B cell (primary cell): Measurements from ENCODE around the gene EPHB6. TPM values are rescaled to one million over a fixed set of nuclear protein-coding genes. Genes with fewer than 3 reads are reported as not detected.

Experiments used
- ATAC-seq: fragments of 200-7000 bp; cut with Tn5 transposase; one replicate; pipeline ENCODE4 v1.10.0; 2021; ENCODE audit warnings: low read depth, mild to moderate bottlenecking, moderate number of reproducible peaks, moderate library complexity
- CTCF ChIA-PET: fragments of 350-600 bp; sonication (Branson Sonifier 250); formaldehyde crosslinking; loops from one replicate; lab custom pipeline; 2021; ENCODE audit warnings: antibody characterized with exemption, inconsistent platforms; lab: Charles Lee
- POLR2A ChIA-PET: fragments of 350-600 bp; sonication (Branson Sonifier 250); formaldehyde crosslinking; loops from one replicate; lab custom pipeline; 2021; ENCODE audit warnings: antibody characterized with exemption; lab: Charles Lee
- DNase-seq: peaks from one replicate; pipeline ENCODE4 v3.0.0; 2013
- H2AFZ ChIP-seq: 2 replicates; pipeline ENCODE4 v1.6.1; 2012; ENCODE audit warnings: mild to moderate bottlenecking, low read depth, low read length; ENCODE audit not compliant: insufficient read depth, poor library complexity, severe bottlenecking
- H3K27ac ChIP-seq, 2 donors: 1 replicate in 1 of 2; 2 replicates in 1 of 2; pipeline ENCODE4 v1.5.1; 2012 to 2013; ENCODE audit warnings: low read length in 2 of 2, mild to moderate bottlenecking in 2 of 2, moderate library complexity in 1 of 2
- H3K27me3 ChIP-seq, 4 experiments: fragments of 200-600 bp in 1 of 4; sonication (generic) in 1 of 4; replicated peaks in 1 of 4; 1 replicate in 2 of 4; 2 replicates in 2 of 4; pipeline versions ENCODE4 v1.6.1 to v1.7.0; 2013 to 2016; ENCODE audit warnings: low read length in 3 of 4, mild to moderate bottlenecking in 2 of 4, mixed read lengths in 1 of 4, moderate library complexity in 1 of 4; ENCODE audit not compliant: insufficient read depth in 4 of 4, control insufficient read depth in 3 of 4; ENCODE audit errors: control extremely low read depth in 1 of 4
- H3K36me3 ChIP-seq, 2 experiments: replicated peaks in 1 of 2; 1 replicate in 1 of 2; 2 replicates in 1 of 2; pipeline versions ENCODE4 v1.6.1 to v1.7.1; 2013; ENCODE audit warnings: low read length in 1 of 2; ENCODE audit not compliant: insufficient read depth in 2 of 2, control insufficient read depth in 1 of 2; ENCODE audit errors: control extremely low read depth in 1 of 2, extremely low read depth in 1 of 2
- H3K4me1 ChIP-seq, 2 donors: fragments of 200-600 bp in 1 of 2; sonication (generic) in 1 of 2; 1 replicate in 1 of 2; 2 replicates in 1 of 2; pipeline versions ENCODE4 v1.5.1 to v1.6.1; 2013 to 2017; ENCODE audit warnings: low read length in 2 of 2; ENCODE audit not compliant: control insufficient read depth in 2 of 2, insufficient read depth in 2 of 2
- H3K4me2 ChIP-seq: replicated peaks from 2 replicates; pipeline ENCODE3; 2012; ENCODE audit warnings: mild to moderate bottlenecking, low read depth, low read length; ENCODE audit not compliant: poor library complexity, severe bottlenecking
- H3K4me3 ChIP-seq, 5 experiments: fragments of 200-600 bp in 1 of 5; sonication (generic) in 1 of 5; 1 replicate in 3 of 5; 2 replicates in 2 of 5; pipeline versions ENCODE4 v1.5.1 to v1.7.0; 2011 to 2016; ENCODE audit warnings: low read length in 4 of 5, mild to moderate bottlenecking in 4 of 5, low read depth in 2 of 5, control low read depth in 1 of 5, moderate library complexity in 1 of 5; ENCODE audit not compliant: insufficient read depth in 1 of 5; ENCODE audit errors: control extremely low read depth in 1 of 5, extremely low read depth in 1 of 5
- H3K79me2 ChIP-seq: fragments of 200-600 bp; sonication (generic); one replicate; pipeline ENCODE4 v1.6.0; 2016; ENCODE audit warnings: low read length; ENCODE audit not compliant: control insufficient read depth, insufficient read depth
- H3K9ac ChIP-seq: fragments of 200-600 bp; sonication (generic); 2 replicates; pipeline ENCODE4 v1.6.1; 2017; ENCODE audit warnings: mild to moderate bottlenecking, low read length, moderate library complexity
- H3K9me3 ChIP-seq, 3 donors: one replicate each; pipeline versions ENCODE4 v1.6.1 to v1.7.1; 2013; ENCODE audit warnings: low read length in 2 of 3; ENCODE audit not compliant: control insufficient read depth in 2 of 3, insufficient read depth in 1 of 3; ENCODE audit errors: control extremely low read depth in 1 of 3
- H4K20me1 ChIP-seq: 2 replicates; pipeline ENCODE4 v1.6.0; 2012; ENCODE audit warnings: mild to moderate bottlenecking, low read length; ENCODE audit not compliant: insufficient read depth, control insufficient read depth, poor library complexity, severe bottlenecking
- H3K27ac Mint-ChIP-seq: one replicate; pipeline ENCODE4 v1.8.0; 2021; ENCODE audit warnings: mixed read lengths
- H3K27me3 Mint-ChIP-seq: one replicate; pipeline ENCODE4 v1.8.0; 2021; ENCODE audit warnings: mixed read lengths
- H3K4me1 Mint-ChIP-seq: one replicate; pipeline ENCODE4 v1.8.0; 2021; ENCODE audit warnings: mixed read lengths
- H3K4me3 Mint-ChIP-seq: one replicate; pipeline ENCODE4 v1.8.0; 2021; ENCODE audit warnings: mixed read lengths
- H3K9me3 Mint-ChIP-seq: one replicate; pipeline ENCODE4 v1.8.0; 2022; ENCODE audit warnings: mixed read lengths; ENCODE audit not compliant: insufficient read depth
- CTCF ChIP-seq: fragments of 200-600 bp; IDR thresholded peaks from one replicate; pipeline ENCODE4 v1.8.0; 2022; ENCODE audit warnings: antibody characterized with exemption, mild to moderate bottlenecking
- EZH2 ChIP-seq: IDR thresholded peaks from 2 replicates; pipeline ENCODE4 v1.6.1; 2012; ENCODE audit warnings: borderline replicate concordance, low read depth, mild to moderate bottlenecking, moderate library complexity, low read length; ENCODE audit not compliant: insufficient read depth, poor library complexity, severe bottlenecking
- WGBS: methylation state at CpG from one replicate; pipeline ENCODE4 v1.1.5; 2013; ENCODE audit warnings: missing lambda C conversion rate; ENCODE audit not compliant: insufficient coverage; 5-methylcytosine and 5-hydroxymethylcytosine counted together
- intact Hi-C: fragments of 100-400 bp; cut with micrococcal nuclease; formaldehyde crosslinking; loops from one replicate; pipeline ENCODE4 v1.10.0; 2022
- polyA plus RNA-seq: library from polyadenylated mRNA; depleted of rRNA; stranded (reverse); fragments of >200 nt; gene quantifications from 2 replicates; pipeline ENCODE4 v1.2.3, GENCODE V29; 2012
- total RNA-seq, 2 donors: library from RNA; stranded (reverse); fragments of 120-200 nt in 1 of 2; gene quantifications; 1 replicate in 1 of 2; 2 replicates in 1 of 2; pipeline versions ENCODE4 v1.2.3 to v1.2.4, GENCODE V29; 2013 to 2022

The EPHB6 gene
- total and polyA plus RNA-seq, 2 donors (not counting 1 experiment from before 2014, with no cell fraction given): 65.3 to 69.6 TPM

- WGBS: no CpG with 5 or more reads among the region's 1 CpG
- no peak for TF ChIP-seq EZH2
- TF ChIP-seq CTCF: no peak
- no peak overlapping the region for H3K4me3 ChIP-seq
- ATAC-seq (no peak), DNase-seq (no peak)
- H3K4me1 ChIP-seq: peaks cover 78 to 81% of the 10 kb centered on the region in 2 donors
- H3K27me3 ChIP-seq: no peaks in the 10 kb centered on the region
- H3K79me2 ChIP-seq: peaks cover 21% of the 10 kb centered on the region
- CTCF ChIA-PET: interaction anchor here (8.8 to 19.1 kb wide), 4 partner anchors 20 to 197 kb away, joined by 57 to 1138 read pairs (median 242); partner anchors contain the start of gene PRSS2
- H3K4me3 Mint-ChIP-seq: peak overlapping the region; percentile 62
- H3K27ac ChIP-seq: peak overlapping the region; percentile 95 to 99
- no peaks in the 10 kb centered on the region for H3K27me3 Mint-ChIP-seq
- H3K4me2 ChIP-seq: peak overlapping the region; percentile 63
- H2AFZ ChIP-seq: no peak overlapping the region
- H3K9me3 ChIP-seq: no peaks in the 10 kb centered on the region
- peaks cover 94% of the 10 kb centered on the region for H3K4me1 Mint-ChIP-seq
- POLR2A ChIA-PET: interaction anchor here (14.1 kb wide), 1 partner anchor 16 kb away, joined by 961 read pairs; no protein-coding TSS in a partner anchor
- intact Hi-C loops: loop anchor here (5.0 kb wide), 2 partner anchors 480 to 575 kb away; partner anchors contain the start of genes CASP2 and ZYX
- peak overlapping the region; percentile 100 for H3K27ac Mint-ChIP-seq
- peak overlapping the region; percentile 19 for H3K9ac ChIP-seq
- no peaks in the 10 kb centered on the region for H3K9me3 Mint-ChIP-seq
- H3K36me3 ChIP-seq: peaks cover 1 to 16% of the 10 kb centered on the region in 2 experiments
- no peaks in the 10 kb centered on the region for H4K20me1 ChIP-seq
These were observed 47.9 kb upstream of the EPHB6 start for GRCh38 chr7:142806957-142807356.

- peak overlapping the region; percentile 74 for H3K4me3 Mint-ChIP-seq
- TF ChIP-seq CTCF: no peak
- TF ChIP-seq EZH2: no peak
- H4K20me1 ChIP-seq: no peaks in the 10 kb centered on the region
- DNase-seq (peak; percentile 54), ATAC-seq (no peak)
- intact Hi-C loops: loop anchor here (1.0 to 5.0 kb wide), 3 partner anchors 10 to 574 kb away; partner anchors contain the start of genes CASP2 and ZYX
- H3K4me1 Mint-ChIP-seq: peaks cover 97% of the 10 kb centered on the region
- H3K9me3 ChIP-seq: no peaks in the 10 kb centered on the region
- no CpG with 5 or more reads among the region's 3 CpGs for WGBS
- H3K9ac ChIP-seq: peak overlapping the region; percentile 49
- H3K27me3 ChIP-seq: no peaks in the 10 kb centered on the region
- ChIA-PET CTCF (interaction anchor here (1.0 to 19.1 kb wide), 7 partner anchors 10 to 196 kb away, joined by 3 to 1138 read pairs (median 57); partner anchors contain the start of genes EPHB6 and PRSS2), POLR2A (interaction anchor here (0.8 to 14.1 kb wide), 6 partner anchors 17 to 455 kb away, joined by 3 to 961 read pairs (median 4); partner anchors contain the start of genes EPHB6, GSTK1 and PRSS2)
- H3K36me3 ChIP-seq: peaks cover 1 to 6% of the 10 kb centered on the region in 2 experiments
- peak overlapping the region; percentile 100 for H3K27ac Mint-ChIP-seq
- H3K4me3 ChIP-seq: peak overlapping the region in 1 of 5 experiments; percentile 34
- H3K4me2 ChIP-seq: peak overlapping the region; percentile 63
- peak overlapping the region; percentile 95 to 99 for H3K27ac ChIP-seq
- no peaks in the 10 kb centered on the region for H3K27me3 Mint-ChIP-seq
- peaks cover 21% of the 10 kb centered on the region for H3K79me2 ChIP-seq
- H2AFZ ChIP-seq: no peak overlapping the region
- H3K4me1 ChIP-seq: peaks cover 89 to 91% of the 10 kb centered on the region in 2 donors
- H3K9me3 Mint-ChIP-seq: no peaks in the 10 kb centered on the region
These were observed 46.9 kb upstream of the EPHB6 start for GRCh38 chr7:142807855-142808460.
